Inflammatory macrophage (primary cell): ENCODE measurements around the gene IL27RA.
"Not testable (repeated sequence)": the region's sequence is repeated elsewhere in the genome, so short reads cannot be mapped to it uniquely, and the experiment has no call there.

Experiments
- DNase-seq, 2 donors: peaks; one replicate each; pipeline ENCODE4 v3.0.0-alpha.2; 2020 to 2022

Gene IL27RA

GRCh38 chr19:14000691-14001375, 30.7 kb upstream of the IL27RA start:
- no peak for DNase-seq

GRCh38 chr19:14002571-14003250, 28.9 kb upstream of the IL27RA start:
- no peak for DNase-seq

GRCh38 chr19:14003251-14004055, 28.1 kb upstream of the IL27RA start:
- peak in 1 of 2 donors; percentile 41 for DNase-seq

GRCh38 chr19:14004619-14005348, 26.8 kb upstream of the IL27RA start:
- DNase-seq: peak; percentile 88 to 94

GRCh38 chr19:14005349-14006084, 26.0 kb upstream of the IL27RA start:
- peak; percentile 89 to 93 for DNase-seq

GRCh38 chr19:14006085-14006765, 25.3 kb upstream of the IL27RA start, which contains the start of gene RFX1:
RFX1 (minus strand) TSS chr19:14006320; CDS start chr19:13993843, 12,477 bp downstream.
- DNase-seq: peak; percentile 99 to 100

GRCh38 chr19:14006766-14007562, 24.6 kb upstream of the IL27RA start:
- no peak for DNase-seq

- DNase-seq: no peak
Observed at GRCh38 chr19:14012378-14012915, 19.1 kb upstream of the IL27RA start.

- no peak for DNase-seq
Observed at GRCh38 chr19:14015524-14016035, 16.0 kb upstream of the IL27RA start.

GRCh38 chr19:14019100-14019499, 12.5 kb upstream of the IL27RA start:
- DNase-seq: peak in 1 of 2 donors; percentile 16

- not testable (repeated sequence) for DNase-seq
Observed at GRCh38 chr19:14019739-14020138, 11.8 kb upstream of the IL27RA start.

- peak; percentile 14 to 30 for DNase-seq
Observed at GRCh38 chr19:14021474-14021873, 10.1 kb upstream of the IL27RA start.

GRCh38 chr19:14022469-14022868, 9.1 kb upstream of the IL27RA start:
- no peak for DNase-seq

- DNase-seq: peak; percentile 84 to 88
Observed at GRCh38 chr19:14023404-14024235, 7.9 kb upstream of the IL27RA start.

GRCh38 chr19:14026652-14027192, 4.8 kb upstream of the IL27RA start:
- not testable (repeated sequence) for DNase-seq

- no peak for DNase-seq
Observed at GRCh38 chr19:14027856-14028450, 3.6 kb upstream of the IL27RA start, which contains the start of gene RLN3. RLN3 (plus strand) TSS chr19:14028148; CDS start chr19:14028205, 57 bp downstream.

- DNase-seq: no peak
Observed at GRCh38 chr19:14028901-14029300, 2.7 kb upstream of the IL27RA start.
